Measurements from ENCODE around the gene P2RY2.

DNA sequence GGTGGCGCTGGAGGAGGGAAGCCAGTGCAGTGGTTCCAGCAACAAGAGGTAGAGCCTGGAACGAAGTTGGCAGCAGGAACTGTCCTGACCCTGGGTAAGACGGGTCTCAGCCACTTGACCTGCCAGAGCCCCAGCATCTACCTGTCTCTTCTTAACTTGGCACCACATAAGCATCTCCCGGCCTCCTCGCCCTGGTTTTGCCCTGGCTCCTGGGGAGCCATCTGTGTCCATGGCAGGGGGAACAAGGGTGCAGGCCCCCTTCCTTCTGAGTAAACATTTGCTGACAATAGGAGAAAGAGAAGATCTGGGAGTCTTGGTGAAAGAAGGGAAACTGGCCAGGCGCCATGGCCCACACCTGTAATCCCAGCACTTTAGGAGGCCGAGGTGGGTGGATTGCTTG, 12.8 kb downstream of the P2RY2 start:
- no peak for TF ChIP-seq EZH2 (IDR thresholded peaks at IDR 0.05; ENCODE audit: borderline replicate concordance, control insufficient read depth, low read depth, low read length)
- TF ChIP-seq, protein P1, sequence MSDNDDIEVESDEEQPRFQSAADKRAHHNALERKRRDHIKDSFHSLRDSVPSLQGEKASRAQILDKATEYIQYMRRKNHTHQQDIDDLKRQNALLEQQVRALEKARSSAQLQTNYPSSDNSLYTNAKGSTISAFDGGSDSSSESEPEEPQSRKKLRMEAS (IDR thresholded peaks at IDR 0.05; ENCODE audit: low read depth, low read length) = no peak
- no peak for TF ChIP-seq PML (IDR thresholded peaks at IDR 0.05; ENCODE audit: low read length)
- TF ChIP-seq, protein P2, sequence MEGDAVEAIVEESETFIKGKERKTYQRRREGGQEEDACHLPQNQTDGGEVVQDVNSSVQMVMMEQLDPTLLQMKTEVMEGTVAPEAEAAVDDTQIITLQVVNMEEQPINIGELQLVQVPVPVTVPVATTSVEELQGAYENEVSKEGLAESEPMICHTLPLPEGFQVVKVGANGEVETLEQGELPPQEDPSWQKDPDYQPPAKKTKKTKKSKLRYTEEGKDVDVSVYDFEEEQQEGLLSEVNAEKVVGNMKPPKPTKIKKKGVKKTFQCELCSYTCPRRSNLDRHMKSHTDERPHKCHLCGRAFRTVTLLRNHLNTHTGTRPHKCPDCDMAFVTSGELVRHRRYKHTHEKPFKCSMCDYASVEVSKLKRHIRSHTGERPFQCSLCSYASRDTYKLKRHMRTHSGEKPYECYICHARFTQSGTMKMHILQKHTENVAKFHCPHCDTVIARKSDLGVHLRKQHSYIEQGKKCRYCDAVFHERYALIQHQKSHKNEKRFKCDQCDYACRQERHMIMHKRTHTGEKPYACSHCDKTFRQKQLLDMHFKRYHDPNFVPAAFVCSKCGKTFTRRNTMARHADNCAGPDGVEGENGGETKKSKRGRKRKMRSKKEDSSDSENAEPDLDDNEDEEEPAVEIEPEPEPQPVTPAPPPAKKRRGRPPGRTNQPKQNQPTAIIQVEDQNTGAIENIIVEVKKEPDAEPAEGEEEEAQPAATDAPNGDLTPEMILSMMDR (IDR thresholded peaks at IDR 0.05 in 2 of 3, conservative IDR thresholded peaks at IDR 0.05 in 1 of 3; ENCODE audit: control insufficient read depth in 2 of 3, extremely low read depth in 1 of 3, insufficient read depth in 1 of 3, low read depth in 3 of 3, low read length in 3 of 3) = no peak

Measured in GM12878 (cell line).